DMS114 treated with DMSO at 0.1 percent for 48 hours (cell line): Measurements from ENCODE around the gene ZNF362.

ENCODE experiments used
- DNase-seq: peaks from one replicate; lab custom pipeline; 2025; ENCODE audit not compliant: unreplicated experiment; lab: John Stamatoyannopoulos, UW

Gene ZNF362

GRCh38 chr1:33342041-33342723 lies 85.9 kb downstream of the ZNF362 start:
- no peak for DNase-seq

- DNase-seq = no peak
Observed at GRCh38 chr1:33343539-33343938, 87.2 kb downstream of the ZNF362 start.

GRCh38 chr1:33344896-33345560 lies 88.7 kb downstream of the ZNF362 start:
- DNase-seq = no peak

- DNase-seq = no peak
Observed at GRCh38 chr1:33346533-33346926, 90.2 kb downstream of the ZNF362 start.

- DNase-seq = no peak
Observed at GRCh38 chr1:33346927-33347649, 90.8 kb downstream of the ZNF362 start.

- DNase-seq = no peak
Observed at GRCh38 chr1:33347650-33347992, 91.3 kb downstream of the ZNF362 start.

GRCh38 chr1:33348194-33348593 lies 91.9 kb downstream of the ZNF362 start:
- DNase-seq = no peak

- DNase-seq = no peak
Observed at GRCh38 chr1:33348676-33349080, 92.4 kb downstream of the ZNF362 start.

- peak; percentile 15 for DNase-seq
Observed at GRCh38 chr1:33349081-33349759, 92.9 kb downstream of the ZNF362 start.

- peak; percentile 42 for DNase-seq
Observed at GRCh38 chr1:33349778-33350610, 93.7 kb downstream of the ZNF362 start.
